DOHH2 (cell line): ENCODE data around the gene KCNE3.

Experiments used
- EZH2phosphoT487 ChIP-seq: fragments of 200-600 bp; sonication (generic); IDR thresholded peaks from 2 replicates; pipeline ENCODE4 v1.6.1; 2017; ENCODE audit warnings: borderline replicate concordance, mild to moderate bottlenecking, antibody characterized with exemption, low read length, moderate library complexity, mixed read lengths
- TF ChIP-seq, protein P1 (sequence below): fragments of 200-600 bp; sonication (generic); IDR thresholded peaks from one replicate; pipeline ENCODE4 v1.5.1; 2014; ENCODE audit warnings: antibody characterized with exemption, mild to moderate bottlenecking, low read depth, low read length; ENCODE audit not compliant: poor library complexity, severe bottlenecking

DNA sequence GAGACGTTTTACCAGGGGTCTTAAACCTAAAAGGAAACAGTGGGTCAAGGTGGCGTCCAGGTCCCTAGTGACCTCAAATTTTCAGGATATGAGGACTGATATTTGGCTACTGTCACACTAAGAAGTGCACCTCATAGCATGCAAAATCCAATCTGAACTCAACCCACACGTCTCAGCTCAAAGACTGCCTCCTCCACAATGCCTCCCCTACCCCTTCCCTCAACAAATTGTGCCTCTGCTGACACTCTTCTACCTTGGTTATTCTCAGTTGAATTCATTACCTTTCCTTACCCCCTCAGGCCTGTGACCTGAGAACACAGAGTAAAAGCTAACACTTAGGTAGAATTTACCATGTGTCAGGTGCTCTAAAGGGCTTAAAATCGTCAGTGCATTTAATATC lies 38.6 kb upstream of the KCNE3 start:
- TF ChIP-seq, protein P1, sequence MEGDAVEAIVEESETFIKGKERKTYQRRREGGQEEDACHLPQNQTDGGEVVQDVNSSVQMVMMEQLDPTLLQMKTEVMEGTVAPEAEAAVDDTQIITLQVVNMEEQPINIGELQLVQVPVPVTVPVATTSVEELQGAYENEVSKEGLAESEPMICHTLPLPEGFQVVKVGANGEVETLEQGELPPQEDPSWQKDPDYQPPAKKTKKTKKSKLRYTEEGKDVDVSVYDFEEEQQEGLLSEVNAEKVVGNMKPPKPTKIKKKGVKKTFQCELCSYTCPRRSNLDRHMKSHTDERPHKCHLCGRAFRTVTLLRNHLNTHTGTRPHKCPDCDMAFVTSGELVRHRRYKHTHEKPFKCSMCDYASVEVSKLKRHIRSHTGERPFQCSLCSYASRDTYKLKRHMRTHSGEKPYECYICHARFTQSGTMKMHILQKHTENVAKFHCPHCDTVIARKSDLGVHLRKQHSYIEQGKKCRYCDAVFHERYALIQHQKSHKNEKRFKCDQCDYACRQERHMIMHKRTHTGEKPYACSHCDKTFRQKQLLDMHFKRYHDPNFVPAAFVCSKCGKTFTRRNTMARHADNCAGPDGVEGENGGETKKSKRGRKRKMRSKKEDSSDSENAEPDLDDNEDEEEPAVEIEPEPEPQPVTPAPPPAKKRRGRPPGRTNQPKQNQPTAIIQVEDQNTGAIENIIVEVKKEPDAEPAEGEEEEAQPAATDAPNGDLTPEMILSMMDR: no peak
- TF ChIP-seq EZH2phosphoT487: no peak
